Astrocyte (in vitro differentiated cells and primary cell): Measurements from ENCODE around the gene YTHDC2. TPM values are rescaled to one million over a fixed set of nuclear protein-coding genes. Genes with fewer than 3 reads are reported as not detected.

Experiments used
- DNase-seq: peaks from one replicate; pipeline ENCODE4 v3.0.0-alpha.2; 2010; ENCODE audit warnings: low read depth
- FAIRE-seq: peaks from 2 replicates; lab custom pipeline; 2011; peaks lifted over from hg19 to GRCh38; lab: Jason Lieb, UNC
- H2AFZ ChIP-seq: 2 replicates; pipeline ENCODE4 v1.6.0; 2012; ENCODE audit warnings: low read depth, low read length, inconsistent platforms
- H3K27ac ChIP-seq: 2 replicates; pipeline ENCODE4 v1.5.1; 2011; ENCODE audit warnings: low read depth, low read length, inconsistent platforms
- H3K27me3 ChIP-seq: 2 replicates; pipeline ENCODE4 v1.6.0; 2011; ENCODE audit warnings: low read length, inconsistent platforms; ENCODE audit not compliant: insufficient read depth
- H3K36me3 ChIP-seq: 2 replicates; pipeline ENCODE4 v1.5.1; 2011; ENCODE audit warnings: low read length, inconsistent platforms; ENCODE audit not compliant: insufficient read depth
- H3K4me1 ChIP-seq: 2 replicates; pipeline ENCODE4 v1.5.1; 2011; ENCODE audit warnings: low read length, inconsistent platforms; ENCODE audit not compliant: insufficient read depth
- H3K4me2 ChIP-seq: 2 replicates; pipeline ENCODE4 v1.6.0; 2012; ENCODE audit warnings: low read length, inconsistent platforms
- H3K4me3 ChIP-seq: 2 replicates; pipeline ENCODE4 v1.5.1; 2011; ENCODE audit warnings: low read depth, mild to moderate bottlenecking, low read length, inconsistent platforms; ENCODE audit not compliant: insufficient read depth
- H3K79me2 ChIP-seq: 2 replicates; pipeline ENCODE4 v1.6.0; 2012; ENCODE audit warnings: mild to moderate bottlenecking, low read length, inconsistent platforms; ENCODE audit not compliant: insufficient read depth
- H3K9ac ChIP-seq: 2 replicates; pipeline ENCODE4 v1.6.0; 2012; ENCODE audit warnings: mild to moderate bottlenecking, low read length, inconsistent platforms
- H3K9me3 ChIP-seq: 2 replicates; pipeline ENCODE4 v1.5.1; 2012; ENCODE audit warnings: low read depth, mild to moderate bottlenecking, low read length, inconsistent platforms; ENCODE audit not compliant: insufficient read depth
- H4K20me1 ChIP-seq: 2 replicates; pipeline ENCODE4 v1.6.0; 2012; ENCODE audit warnings: low read length, inconsistent platforms; ENCODE audit not compliant: insufficient read depth
- H3K27ac Mint-ChIP-seq: one replicate; pipeline ENCODE4 v1.8.0; 2021; ENCODE audit warnings: mild to moderate bottlenecking, mixed read lengths; ENCODE audit not compliant: unreplicated experiment
- H3K27me3 Mint-ChIP-seq: one replicate; pipeline ENCODE4 v1.8.0; 2021; ENCODE audit warnings: low read depth, mixed read lengths; ENCODE audit not compliant: unreplicated experiment
- H3K36me3 Mint-ChIP-seq: one replicate; pipeline ENCODE4 v1.8.0; 2021; ENCODE audit warnings: low read depth, mixed read lengths; ENCODE audit not compliant: unreplicated experiment
- H3K4me1 Mint-ChIP-seq: one replicate; pipeline ENCODE4 v1.8.0; 2021; ENCODE audit warnings: low read depth, mixed read lengths; ENCODE audit not compliant: unreplicated experiment
- H3K4me3 Mint-ChIP-seq: one replicate; pipeline ENCODE4 v1.8.0; 2021; ENCODE audit warnings: mild to moderate bottlenecking, moderate library complexity, mixed read lengths; ENCODE audit not compliant: unreplicated experiment
- H3K9me3 Mint-ChIP-seq: one replicate; pipeline ENCODE4 v1.8.0; 2021; ENCODE audit warnings: mild to moderate bottlenecking, mixed read lengths; ENCODE audit not compliant: unreplicated experiment
- EZH2 ChIP-seq: IDR thresholded peaks from 2 replicates; pipeline ENCODE4 v1.6.1; 2012; ENCODE audit warnings: mild to moderate bottlenecking, low read length, inconsistent platforms; ENCODE audit not compliant: insufficient read depth
- total RNA-seq: library from RNA; stranded (reverse); gene quantifications from 2 replicates; pipeline ENCODE4 v1.2.1, GENCODE V29; 2021
- TF ChIP-seq, protein P1 (sequence below): IDR thresholded peaks from 2 replicates; pipeline ENCODE4 v1.5.1; 2011; ENCODE audit warnings: low read depth, mild to moderate bottlenecking, inconsistent platforms, low read length, moderate library complexity; ENCODE audit not compliant: insufficient read depth

Gene YTHDC2
- total RNA-seq, 1 donor from 2014 or later: 21.2 TPM

DNA sequence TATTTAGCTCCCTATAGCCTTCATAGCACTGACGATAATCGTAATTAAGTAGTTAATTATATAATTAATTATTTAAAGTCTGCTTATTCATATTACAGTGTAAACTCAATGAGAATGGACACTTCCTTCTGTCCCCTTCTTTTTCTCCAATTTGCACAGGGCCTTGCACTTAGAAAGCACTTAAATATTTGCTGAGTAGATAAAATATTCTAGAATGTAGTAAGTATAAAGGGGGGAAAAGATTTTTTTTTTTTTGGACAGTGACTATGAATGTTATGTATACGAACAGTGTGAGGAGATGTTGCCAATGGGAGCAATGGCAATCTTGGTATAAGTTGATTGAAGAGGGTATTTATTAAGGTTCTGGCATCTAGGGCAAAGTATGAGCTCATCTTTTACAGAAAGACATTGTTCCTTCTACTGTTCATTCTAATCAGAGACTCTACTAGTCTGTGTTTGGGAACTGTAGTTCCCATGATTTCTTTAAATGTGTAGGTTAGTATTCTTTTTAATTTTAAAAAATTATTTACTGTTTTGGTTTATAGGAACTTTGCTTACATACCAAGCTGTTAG lies 49.4 kb downstream of the YTHDC2 start:
- no peak overlapping the region for H3K27ac ChIP-seq
- no peaks in the 10 kb centered on the region for H4K20me1 ChIP-seq
- FAIRE-seq: no peak
- TF ChIP-seq, protein P1, sequence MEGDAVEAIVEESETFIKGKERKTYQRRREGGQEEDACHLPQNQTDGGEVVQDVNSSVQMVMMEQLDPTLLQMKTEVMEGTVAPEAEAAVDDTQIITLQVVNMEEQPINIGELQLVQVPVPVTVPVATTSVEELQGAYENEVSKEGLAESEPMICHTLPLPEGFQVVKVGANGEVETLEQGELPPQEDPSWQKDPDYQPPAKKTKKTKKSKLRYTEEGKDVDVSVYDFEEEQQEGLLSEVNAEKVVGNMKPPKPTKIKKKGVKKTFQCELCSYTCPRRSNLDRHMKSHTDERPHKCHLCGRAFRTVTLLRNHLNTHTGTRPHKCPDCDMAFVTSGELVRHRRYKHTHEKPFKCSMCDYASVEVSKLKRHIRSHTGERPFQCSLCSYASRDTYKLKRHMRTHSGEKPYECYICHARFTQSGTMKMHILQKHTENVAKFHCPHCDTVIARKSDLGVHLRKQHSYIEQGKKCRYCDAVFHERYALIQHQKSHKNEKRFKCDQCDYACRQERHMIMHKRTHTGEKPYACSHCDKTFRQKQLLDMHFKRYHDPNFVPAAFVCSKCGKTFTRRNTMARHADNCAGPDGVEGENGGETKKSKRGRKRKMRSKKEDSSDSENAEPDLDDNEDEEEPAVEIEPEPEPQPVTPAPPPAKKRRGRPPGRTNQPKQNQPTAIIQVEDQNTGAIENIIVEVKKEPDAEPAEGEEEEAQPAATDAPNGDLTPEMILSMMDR: no peak
- H3K4me2 ChIP-seq: no peak overlapping the region
- no peak for DNase-seq
- H3K36me3 ChIP-seq: peaks cover 38% of the 10 kb centered on the region
- Mint-ChIP-seq H3K36me3 (peaks cover 7% of the 10 kb centered on the region), H3K27ac (no peak overlapping the region), H3K4me1 (no peaks in the 10 kb centered on the region), H3K27me3 (no peaks in the 10 kb centered on the region), H3K4me3 (no peak overlapping the region), H3K9me3 (no peaks in the 10 kb centered on the region)
- H3K4me1 ChIP-seq: no peaks in the 10 kb centered on the region
- H3K9ac ChIP-seq: no peak overlapping the region
- H3K79me2 ChIP-seq: no peaks in the 10 kb centered on the region
- no peak overlapping the region for H2AFZ ChIP-seq
- H3K27me3 ChIP-seq: no peaks in the 10 kb centered on the region
- no peaks in the 10 kb centered on the region for H3K9me3 ChIP-seq
- no peak overlapping the region for H3K4me3 ChIP-seq

DNA sequence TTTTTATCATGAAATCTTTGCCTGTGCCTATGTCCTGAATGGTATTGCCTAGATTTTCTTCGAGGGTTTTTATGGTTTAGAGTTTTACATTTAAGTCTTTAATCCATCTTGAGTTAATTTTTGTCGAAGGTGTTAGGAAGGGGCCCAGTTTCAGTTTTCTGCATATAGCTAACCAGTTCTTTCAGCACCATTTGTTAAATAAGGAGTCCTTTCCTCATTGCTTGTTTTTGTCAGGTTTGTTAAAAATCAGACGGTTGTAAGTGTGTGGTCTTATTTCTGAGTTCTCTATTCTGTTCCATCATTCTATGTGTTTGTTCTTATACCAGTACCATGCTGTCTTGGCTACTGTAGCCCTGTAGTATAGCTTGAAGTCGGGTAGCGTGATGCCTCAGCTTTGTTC lies 55.9 kb downstream of the YTHDC2 start:
- TF ChIP-seq, protein P1: no peak
- no peak for TF ChIP-seq EZH2
- no peak overlapping the region for H3K4me2 ChIP-seq
- peaks cover 8% of the 10 kb centered on the region for H4K20me1 ChIP-seq
- H3K27ac ChIP-seq: no peak overlapping the region
- peaks cover 5% of the 10 kb centered on the region for H3K4me1 ChIP-seq
- no peak overlapping the region for H3K4me3 ChIP-seq
- Mint-ChIP-seq H3K27me3 (no peaks in the 10 kb centered on the region), H3K4me3 (no peak overlapping the region), H3K9me3 (peaks cover 16% of the 10 kb centered on the region), H3K27ac (no peak overlapping the region), H3K4me1 (peaks cover 6% of the 10 kb centered on the region), H3K36me3 (peaks cover 35% of the 10 kb centered on the region)
- no peaks in the 10 kb centered on the region for H3K27me3 ChIP-seq
- FAIRE-seq: no peak
- no peaks in the 10 kb centered on the region for H3K79me2 ChIP-seq
- H3K9ac ChIP-seq: no peak overlapping the region
- no peak for DNase-seq
- H3K36me3 ChIP-seq: peaks cover 16% of the 10 kb centered on the region
- H2AFZ ChIP-seq: no peak overlapping the region
- no peaks in the 10 kb centered on the region for H3K9me3 ChIP-seq

DNA sequence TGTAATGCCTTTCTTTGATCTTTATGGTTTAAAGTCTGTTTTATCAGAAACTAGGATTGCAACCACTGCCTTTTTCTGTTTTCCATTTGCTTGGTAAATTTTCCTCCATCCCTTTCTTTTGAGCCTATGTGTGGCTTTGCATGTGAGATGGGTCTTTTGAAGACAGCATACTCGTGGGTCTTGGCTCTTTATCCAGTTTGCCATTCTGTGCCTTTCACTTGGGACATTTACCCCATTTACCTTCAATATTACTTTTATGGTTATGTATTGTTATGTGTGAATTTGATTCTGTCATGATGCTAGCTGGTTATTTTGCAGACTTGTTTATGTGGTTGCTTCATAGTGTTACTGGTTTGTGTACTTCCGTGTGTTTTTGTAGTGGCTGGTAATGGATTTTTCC lies 59.2 kb downstream of the YTHDC2 start:
- peaks cover 16% of the 10 kb centered on the region for H3K9me3 Mint-ChIP-seq
- Histone ChIP-seq H3K4me2 (no peak overlapping the region), H2AFZ (no peak overlapping the region), H3K36me3 (peaks cover 3% of the 10 kb centered on the region), H4K20me1 (peaks cover 8% of the 10 kb centered on the region), H3K79me2 (no peaks in the 10 kb centered on the region), H3K27me3 (no peaks in the 10 kb centered on the region), H3K9me3 (no peaks in the 10 kb centered on the region), H3K9ac (no peak overlapping the region), H3K4me3 (no peak overlapping the region), H3K27ac (no peak overlapping the region), H3K4me1 (peaks cover 12% of the 10 kb centered on the region)
- H3K4me3 Mint-ChIP-seq: no peak overlapping the region
- H3K36me3 Mint-ChIP-seq: peaks cover 38% of the 10 kb centered on the region
- H3K4me1 Mint-ChIP-seq: peaks cover 17% of the 10 kb centered on the region
- no peak for TF ChIP-seq EZH2
- TF ChIP-seq, protein P1: no peak
- no peak overlapping the region for H3K27ac Mint-ChIP-seq
- DNase-seq: no peak
- H3K27me3 Mint-ChIP-seq: no peaks in the 10 kb centered on the region
- FAIRE-seq: no peak
